H1 (cell line): ENCODE measurements around the gene AFF1. TPM values are rescaled to one million over a fixed set of nuclear protein-coding genes. Genes with fewer than 3 reads are reported as not detected.

Experiments
- CHD7 ChIP-seq: fragments of 300-600 bp; sonication (generic); IDR thresholded peaks from 2 replicates; pipeline ENCODE4 v1.7.1; 2012; ENCODE audit warnings: low read length, moderate library complexity, mild to moderate bottlenecking, inconsistent platforms; ENCODE audit not compliant: insufficient replicate concordance
- FOSL1 ChIP-seq: IDR thresholded peaks from 2 replicates; pipeline ENCODE4 v1.6.1; 2011; ENCODE audit warnings: mild to moderate bottlenecking, low read depth, low read length, moderate library complexity; ENCODE audit not compliant: insufficient read depth
- KDM5A ChIP-seq: fragments of 200-600 bp; IDR thresholded peaks from 2 replicates; pipeline ENCODE4 v1.7.1; 2012; ENCODE audit warnings: mild to moderate bottlenecking, low read length, inconsistent platforms, mixed read lengths
- MAFK ChIP-seq: IDR thresholded peaks from 2 replicates; pipeline ENCODE4 v1.6.1; 2012; ENCODE audit warnings: low read depth, mild to moderate bottlenecking, improper control_type of control experiment, low read length
- SAP30 ChIP-seq: fragments of 300-600 bp; sonication (generic); IDR thresholded peaks from 2 replicates; pipeline ENCODE4 v1.7.1; 2012; ENCODE audit warnings: low read length, moderate library complexity, mild to moderate bottlenecking, inconsistent platforms; ENCODE audit not compliant: insufficient read depth, insufficient replicate concordance
- SIN3A ChIP-seq, 2 experiments: IDR thresholded peaks in 1 of 2; conservative IDR thresholded peaks in 1 of 2; 2 replicates each; pipeline ENCODE4 v1.6.1; 2011 to 2012; ENCODE audit warnings: low read length in 2 of 2, improper control_type of control experiment in 1 of 2, low read depth in 1 of 2, mild to moderate bottlenecking in 1 of 2
- SP1 ChIP-seq: IDR thresholded peaks from 2 replicates; pipeline ENCODE4 v1.6.1; 2011; ENCODE audit warnings: low read depth, low read length
- SRF ChIP-seq: IDR thresholded peaks from 2 replicates; pipeline ENCODE4 v1.6.1; 2011; ENCODE audit warnings: mild to moderate bottlenecking, low read depth, low read length, moderate library complexity
- polyA plus RNA-seq, 7 experiments: library from polyadenylated mRNA; depleted of rRNA in 3 of 7; stranded (reverse) in 5 of 7; unstranded in 2 of 7; fragments of >200 nt in 5 of 7; fragments of 200-250 nt in 2 of 7; gene quantifications; 1 replicate in 5 of 7; 2 replicates in 1 of 7; 4 replicates in 1 of 7; pipeline versions ENCODE4 v1.2.1 to v1.2.3, GENCODE V29; 2011 to 2013; ENCODE audit warnings: missing spikeins in 2 of 7, mixed read lengths in 2 of 7
- total RNA-seq: library from RNA; stranded (reverse); fragmentation: NEBNext Ultra II Directional; extraction: Animal tissue kit (Norgen Biotek cat#: 25700); gene quantifications from 2 replicates; pipeline ENCODE4 v1.2.1, GENCODE V29; 2021

Gene AFF1
- total and polyA plus RNA-seq, 2 of the 8 experiments (the other 6 are each of a cell fraction or from before 2014, with no cell fraction given) = 14.8 to 85.5 TPM

GRCh38 chr4:86947501-86948120, 12.8 kb downstream of the AFF1 start (continued):
- TF ChIP-seq KDM5A (no peak), SP1 (0 out of 2 replicates have a peak, but pooled peaks have one; percentile 32), SAP30 (no peak), FOSL1 (no peak), MAFK (0 out of 2 replicates have a peak, but pooled peaks have one; percentile 6), CHD7 (no peak), SIN3A (conservative IDR thresholded peaks at IDR 0.05 in 1 of 2, IDR thresholded peaks at IDR 0.05 in 1 of 2; ENCODE audit: low read depth in 1 of 2, low read length in 2 of 2) (no peak), SRF (no peak)
